NCI-H2081 treated with DMSO at 0.1 percent for 48 hours (cell line): ENCODE results near the gene USB1.

Experiments
- DNase-seq: peaks from one replicate; lab custom pipeline; 2025; lab: John Stamatoyannopoulos, UW

The USB1 gene

GRCh38 chr16:58019866-58020538 lies 18.8 kb downstream of the USB1 start:
- DNase-seq = no peak

- no peak for DNase-seq
Observed at GRCh38 chr16:58020628-58021521, 19.7 kb downstream of the USB1 start.

GRCh38 chr16:58021661-58022551 lies 20.7 kb downstream of the USB1 start:
- no peak for DNase-seq

DNA sequence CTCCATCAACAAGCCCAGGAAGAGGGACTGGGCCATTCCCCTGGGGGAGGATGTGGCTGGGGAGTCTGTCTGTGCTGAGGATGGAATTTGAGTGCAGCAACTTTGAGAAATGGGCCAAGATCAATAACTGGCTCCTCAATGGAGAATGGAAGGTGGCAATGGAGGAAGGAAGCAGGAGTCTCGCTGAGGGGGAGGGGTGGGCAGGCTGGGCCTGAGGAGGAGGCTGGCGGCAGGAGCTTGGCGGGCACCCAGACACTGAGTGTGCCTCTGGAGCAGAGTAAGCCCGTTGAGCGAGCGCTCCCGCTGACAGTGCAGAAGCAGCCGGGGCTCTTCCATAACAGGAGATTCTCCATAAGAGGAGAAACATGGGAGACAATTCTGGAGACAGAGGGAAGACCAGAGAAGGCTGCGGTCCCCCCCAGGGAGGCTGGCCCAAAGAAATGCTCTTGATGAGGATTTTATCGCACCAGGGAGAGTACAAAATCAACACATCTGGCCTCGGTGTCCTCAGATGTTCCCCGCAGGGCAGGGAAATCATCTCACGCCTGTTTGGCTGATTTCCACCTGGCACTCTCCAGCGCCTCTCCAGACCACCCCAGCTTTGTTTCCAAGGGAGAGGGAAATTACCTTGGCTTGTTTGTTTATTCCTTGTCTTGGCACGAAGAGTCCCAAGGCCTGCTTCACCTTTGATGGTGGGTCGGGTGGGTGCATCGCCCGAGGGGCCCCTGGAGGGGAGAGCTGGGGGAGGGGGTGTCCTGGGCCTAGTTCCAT lies 21.6 kb downstream of the USB1 start:
- no peak for DNase-seq

DNA sequence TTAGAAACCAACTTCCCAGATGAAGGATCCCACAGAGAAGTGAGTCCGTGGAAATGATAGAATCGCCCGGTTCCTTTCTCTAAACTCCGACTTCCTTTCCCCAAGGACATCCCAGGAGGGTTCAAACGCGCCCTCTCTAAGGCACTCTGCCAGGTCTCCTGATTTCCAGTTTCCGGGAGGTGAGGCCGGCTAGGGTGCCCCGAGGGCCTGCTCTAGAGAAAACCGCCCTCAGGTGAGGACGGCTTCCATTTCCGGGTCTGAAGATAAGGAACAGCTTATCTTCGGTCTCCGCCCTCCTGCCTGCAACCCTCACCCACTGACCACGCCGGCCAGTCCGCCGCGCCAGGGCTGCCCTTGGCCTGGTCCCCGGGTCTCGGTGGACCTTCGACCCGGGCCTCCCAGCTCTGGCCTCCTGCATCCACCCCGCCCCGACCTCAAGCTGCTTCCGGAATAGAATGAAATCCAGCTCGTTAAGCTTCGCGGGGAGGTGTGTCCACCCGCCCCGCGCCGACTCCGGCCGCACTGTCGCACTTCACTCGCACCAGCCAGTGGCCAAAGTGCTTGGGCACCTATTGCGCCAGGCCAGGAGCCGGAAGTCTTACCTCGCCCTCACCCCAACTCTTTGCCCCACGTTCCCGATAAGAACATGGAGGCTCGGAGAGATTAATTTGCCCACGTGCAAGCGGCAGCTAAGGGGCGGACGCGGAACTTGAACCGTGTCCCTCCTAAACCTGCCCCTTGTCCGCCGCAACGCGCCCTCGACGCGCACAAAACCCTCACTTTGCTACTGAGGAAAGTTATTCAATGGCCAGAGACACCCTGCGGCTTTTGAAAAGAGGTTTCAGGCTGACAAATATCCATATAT lies 23.5 kb downstream of the USB1 start:
- DNase-seq = no peak

DNA sequence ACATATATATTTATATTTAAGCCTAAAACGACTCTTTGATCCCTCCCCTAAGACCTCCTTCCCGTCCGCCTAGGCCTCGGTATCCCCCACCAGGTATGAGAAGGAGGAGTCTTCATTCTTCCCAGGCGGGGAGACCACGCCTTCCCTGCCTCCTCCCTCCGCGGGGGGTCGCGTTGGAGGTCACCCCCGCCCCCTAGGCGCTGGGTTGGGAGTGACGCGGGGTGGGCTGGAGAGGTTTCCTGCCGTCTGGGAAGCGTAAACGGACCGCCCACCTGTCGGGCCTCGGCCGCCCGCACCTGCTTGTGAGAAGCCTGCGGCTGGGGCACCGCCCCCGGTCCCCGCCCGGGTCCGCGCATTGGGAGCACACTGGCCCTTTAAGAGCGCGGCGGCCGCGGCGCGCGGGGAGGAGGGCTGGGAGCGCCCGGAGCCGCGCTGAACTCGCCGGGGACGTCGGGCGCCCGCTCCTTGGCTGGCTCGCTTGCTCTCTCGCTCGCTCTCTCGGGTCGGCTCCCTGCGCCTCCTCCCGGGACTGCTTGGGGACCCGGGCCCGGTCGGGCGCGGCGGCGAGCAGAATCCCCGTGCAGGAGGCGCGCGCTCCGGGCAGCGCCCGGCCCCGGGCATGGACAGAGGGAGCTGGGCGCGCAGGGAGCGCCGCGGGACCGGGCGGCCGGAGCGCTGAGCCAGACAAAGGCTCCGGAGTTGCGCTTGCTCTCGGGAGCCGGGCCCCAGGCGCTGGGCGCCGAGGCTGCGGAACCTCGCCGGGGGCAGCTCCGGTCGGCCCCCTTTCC lies 24.3 kb downstream of the USB1 start, which contains the start of gene MMP15:
Gene MMP15, plus strand, starts transcription at position 404 of the 788 bp plus-strand sequence. CDS start 597 bp downstream, outside the sequence.
- DNase-seq = no peak

DNA sequence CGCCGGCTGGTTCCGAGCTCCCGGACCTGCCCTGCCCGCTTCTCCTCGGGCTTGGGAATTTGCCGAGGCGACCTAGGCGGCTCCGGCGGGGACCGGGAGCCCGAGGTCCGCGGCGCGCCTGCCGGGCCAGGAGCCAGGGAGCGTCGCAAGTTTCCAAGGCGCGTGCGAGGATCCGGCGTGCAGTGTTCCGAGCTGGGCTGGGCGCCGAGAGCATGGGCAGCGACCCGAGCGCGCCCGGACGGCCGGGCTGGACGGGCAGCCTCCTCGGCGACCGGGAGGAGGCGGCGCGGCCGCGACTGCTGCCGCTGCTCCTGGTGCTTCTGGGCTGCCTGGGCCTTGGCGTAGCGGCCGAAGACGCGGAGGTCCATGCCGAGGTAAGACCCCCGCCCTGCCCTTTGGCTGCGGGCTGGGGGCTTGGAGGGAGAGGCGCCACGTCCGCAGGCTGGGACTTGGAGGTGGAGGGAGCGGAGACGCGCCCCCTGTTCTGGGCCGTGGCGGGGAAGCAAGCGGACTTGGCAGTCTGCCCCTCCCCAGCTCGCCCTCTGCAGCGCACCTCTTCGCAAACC lies 25.0 kb downstream of the USB1 start:
- DNase-seq = no peak

DNA sequence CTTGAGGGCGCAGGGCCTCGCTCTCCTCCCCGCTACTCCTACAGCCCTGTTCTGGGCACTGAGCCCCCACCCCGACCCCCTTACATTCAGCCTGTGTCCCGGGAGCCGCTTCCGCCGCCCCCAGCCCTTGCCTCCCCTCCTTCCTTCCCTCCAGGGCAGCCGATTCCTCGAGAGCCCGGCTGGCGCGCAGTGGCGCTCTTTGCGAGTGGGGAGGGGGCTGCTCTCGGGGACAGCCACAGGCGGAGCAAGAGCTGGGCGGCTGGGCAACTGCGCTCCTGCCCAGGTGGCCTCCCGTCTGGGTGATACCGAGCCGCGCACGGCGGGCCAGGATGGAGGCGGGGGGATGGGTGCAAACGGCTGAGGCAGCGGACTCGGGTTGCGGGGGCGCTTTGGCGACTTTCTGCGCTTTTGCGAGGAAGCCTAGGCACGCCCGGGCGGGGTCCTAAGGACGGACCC lies 25.5 kb downstream of the USB1 start:
- no peak for DNase-seq

DNA sequence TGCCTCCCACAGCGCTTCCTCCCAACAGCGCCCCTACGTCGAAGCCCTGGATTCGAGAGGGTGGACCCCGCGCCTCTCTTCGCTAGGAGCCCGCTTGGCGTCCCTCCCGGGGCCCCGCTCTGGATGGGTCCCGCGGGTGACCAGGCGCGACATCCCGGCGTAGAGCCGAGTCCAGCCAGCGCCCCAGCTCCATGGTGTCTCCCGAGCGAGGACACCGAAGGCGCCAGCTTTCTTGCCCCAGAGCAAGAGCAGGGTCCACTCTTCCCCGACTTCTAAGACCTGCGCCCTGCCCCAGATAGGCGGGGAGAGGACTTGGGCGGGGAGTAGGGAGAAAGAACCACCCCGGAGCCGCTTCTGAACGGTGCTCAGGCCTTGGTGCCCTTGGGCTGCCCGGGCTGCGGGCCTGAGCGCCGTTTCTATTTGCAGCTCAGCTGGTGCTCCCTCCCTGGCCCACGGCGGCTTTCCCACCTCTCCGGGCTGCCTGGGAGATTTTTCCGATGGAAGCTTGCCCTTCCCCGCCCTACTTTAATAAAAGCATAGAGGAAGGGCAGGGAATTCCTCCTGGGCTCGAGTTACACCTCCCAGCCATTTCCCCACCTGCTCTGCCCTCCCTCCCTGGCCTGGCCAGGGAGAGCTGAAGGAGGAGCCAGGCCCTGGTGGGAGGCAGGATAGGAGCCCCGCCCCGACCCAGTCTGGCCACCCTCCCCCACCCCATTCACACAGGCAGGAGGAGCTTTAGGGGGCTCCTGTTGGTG lies 26.1 kb downstream of the USB1 start:
- no peak for DNase-seq

GRCh38 chr16:58027916-58028455 lies 26.8 kb downstream of the USB1 start:
- no peak for DNase-seq

DNA sequence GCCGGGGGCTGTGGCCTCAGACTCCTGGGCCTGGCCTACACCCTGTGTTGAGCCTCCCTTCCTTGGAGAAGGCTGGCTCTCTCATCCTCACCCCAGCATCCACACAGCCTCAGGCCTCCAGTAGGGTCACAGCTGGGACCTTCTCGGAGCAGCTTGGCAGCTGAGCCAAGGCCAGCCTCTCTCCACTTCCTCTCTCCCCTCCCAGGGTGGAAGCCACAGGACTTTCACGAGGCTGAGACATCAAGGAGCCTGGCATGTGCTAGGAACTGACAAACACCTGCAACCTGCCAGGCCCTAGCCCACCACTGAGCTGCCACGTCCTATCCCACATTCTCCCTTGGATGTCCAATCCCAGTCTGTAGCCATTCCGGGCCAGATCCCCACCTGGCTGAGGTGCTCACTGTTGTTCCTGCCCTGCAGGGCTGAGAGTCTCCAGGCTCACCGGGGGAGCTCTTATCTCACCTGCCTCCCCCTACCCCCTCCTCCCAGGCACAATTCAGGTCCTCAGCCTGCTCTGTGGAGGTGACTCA lies 27.4 kb downstream of the USB1 start:
- no peak for DNase-seq

- DNase-seq = no peak
Observed at GRCh38 chr16:58029410-58029809, 28.2 kb downstream of the USB1 start.

GRCh38 chr16:58030136-58030840 lies 29.1 kb downstream of the USB1 start:
- no peak for DNase-seq

GRCh38 chr16:58031016-58031800 lies 30.0 kb downstream of the USB1 start:
- DNase-seq = no peak

- DNase-seq = no peak
Observed at GRCh38 chr16:58032710-58033293, 31.6 kb downstream of the USB1 start.

DNA sequence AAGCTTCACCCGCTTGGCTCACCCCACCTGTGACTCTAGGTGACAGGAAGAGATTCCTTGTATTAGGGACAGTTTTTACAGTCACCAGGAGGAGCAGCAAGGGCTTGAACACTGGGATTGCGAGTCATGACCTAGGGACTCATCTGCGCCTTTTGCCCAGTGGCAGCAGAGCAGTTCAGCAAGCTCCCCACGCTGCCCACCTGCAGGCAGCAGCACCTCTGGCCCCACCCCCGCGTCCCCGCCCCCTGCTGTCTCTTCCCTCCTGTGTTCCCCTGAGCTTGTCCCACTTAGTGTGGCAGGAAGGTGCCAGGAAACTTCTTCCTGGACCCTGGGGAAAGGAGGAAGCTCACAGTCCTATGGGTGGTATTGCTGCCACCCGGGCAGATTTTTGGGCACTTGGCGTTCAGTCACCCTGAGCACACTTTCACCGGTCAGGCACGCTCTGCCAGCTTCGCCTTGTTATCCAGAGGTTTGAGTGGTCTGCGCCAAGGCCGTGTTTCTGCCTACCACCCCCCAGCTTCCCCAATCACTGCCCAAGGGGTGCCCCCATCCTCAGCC lies 33.0 kb downstream of the USB1 start:
- DNase-seq = no peak
